Activated CD8-positive, alpha-beta T cell treated with anti-CD3 and anti-CD28 coated beads, Interleukin-2, amount 10 ng/mL, durations not matched to agents 7 days and 5 days (primary cell): ENCODE results near the gene SEPHS2. TPM values are rescaled to one million over a fixed set of nuclear protein-coding genes. Genes with fewer than 3 reads are reported as not detected.
A peak's percentile ranks its signal among the peaks of the same experiment; 100 is the strongest.

Experiments used
- ATAC-seq: fragments of 150-1000 bp; cut with Tn5 transposase; one replicate; pipeline ENCODE4 v1.10.0; 2021; ENCODE audit warnings: moderate library complexity
- CTCF ChIA-PET: fragments of 350-600 bp; sonication (Branson Sonifier 250); formaldehyde crosslinking; loops from one replicate; lab custom pipeline; 2021; ENCODE audit warnings: antibody characterized with exemption; lab: Charles Lee
- POLR2A ChIA-PET: fragments of 350-600 bp; sonication (Branson Sonifier 250); formaldehyde crosslinking; loops from one replicate; lab custom pipeline; 2021; ENCODE audit warnings: antibody characterized with exemption; lab: Charles Lee
- DNase-seq: peaks from one replicate; pipeline ENCODE4 v3.0.0-alpha.2; 2020
- H3K27ac Mint-ChIP-seq: one replicate; pipeline ENCODE4 v1.8.0; 2021; ENCODE audit warnings: mild to moderate bottlenecking, mixed read lengths
- H3K27me3 Mint-ChIP-seq: one replicate; pipeline ENCODE4 v1.8.0; 2021; ENCODE audit warnings: low read depth, mixed read lengths
- H3K36me3 Mint-ChIP-seq: one replicate; pipeline ENCODE4 v1.8.0; 2021; ENCODE audit warnings: low read depth, mixed read lengths
- H3K4me1 Mint-ChIP-seq: one replicate; pipeline ENCODE4 v1.8.0; 2021; ENCODE audit warnings: low read depth, mixed read lengths
- H3K4me3 Mint-ChIP-seq: one replicate; pipeline ENCODE4 v1.8.0; 2021; ENCODE audit warnings: mild to moderate bottlenecking, mixed read lengths
- H3K9me3 Mint-ChIP-seq: one replicate; pipeline ENCODE4 v1.8.0; 2022; ENCODE audit warnings: mixed read lengths; ENCODE audit not compliant: insufficient read depth
- total RNA-seq, 2 experiments: library from RNA; stranded (reverse); gene quantifications; one replicate each; pipeline ENCODE4 v1.2.3, GENCODE V29; 2021

Gene SEPHS2
- total RNA-seq, 2 experiments from 2014 or later, result 64.6 to 68.7 TPM

GRCh38 chr16:30414159-30414558 is 31.5 kb downstream of the SEPHS2 start:
- no peak overlapping the region for H3K4me3 Mint-ChIP-seq
- H3K27me3 Mint-ChIP-seq, result no peaks in the 10 kb centered on the region
- H3K36me3 Mint-ChIP-seq, result peaks cover 31% of the 10 kb centered on the region
- H3K4me1 Mint-ChIP-seq, result peaks cover 41% of the 10 kb centered on the region
- ATAC-seq, result no peak
- H3K27ac Mint-ChIP-seq, result no peak overlapping the region
- DNase-seq, result no peak
- ChIA-PET POLR2A (no interaction called here), CTCF (interaction anchor here (1.4 to 1.8 kb wide), 3 partner anchors 16 to 271 kb away, joined by 3 to 4 read pairs (median 3); partner anchors contain the start of gene DCTPP1)
- no peaks in the 10 kb centered on the region for H3K9me3 Mint-ChIP-seq

- peaks cover 41% of the 10 kb centered on the region for H3K4me1 Mint-ChIP-seq
- no peaks in the 10 kb centered on the region for H3K27me3 Mint-ChIP-seq
- ATAC-seq, result no peak
- DNase-seq, result no peak
- peaks cover 24% of the 10 kb centered on the region for H3K36me3 Mint-ChIP-seq
- no peak overlapping the region for H3K27ac Mint-ChIP-seq
- H3K4me3 Mint-ChIP-seq, result no peak overlapping the region
- POLR2A ChIA-PET, result no interaction called here
- CTCF ChIA-PET, result interaction anchor here (1.4 to 1.8 kb wide), 2 partner anchors 17 to 72 kb away, joined by 3 to 4 read pairs; partner anchors contain the start of gene DCTPP1
- H3K9me3 Mint-ChIP-seq, result no peaks in the 10 kb centered on the region
Observed at GRCh38 chr16:30413112-30413806, 32.4 kb downstream of the SEPHS2 start.

- ATAC-seq (peak; percentile 64), DNase-seq (peak; percentile 94)
- Mint-ChIP-seq H3K9me3 (no peaks in the 10 kb centered on the region), H3K27me3 (no peaks in the 10 kb centered on the region), H3K36me3 (peaks cover 13% of the 10 kb centered on the region), H3K4me1 (peaks cover 36% of the 10 kb centered on the region), H3K4me3 (no peak overlapping the region), H3K27ac (peak overlapping the region; percentile 30)
- ChIA-PET POLR2A (interaction anchor here (0.6 to 1.5 kb wide), 6 partner anchors 9 to 330 kb away, joined by 3 to 10 read pairs (median 3); partner anchors contain the start of gene SEPTIN1), CTCF (interaction anchor here (0.6 to 4.6 kb wide), 33 partner anchors 8 to 333 kb away, joined by 3 to 79 read pairs (median 4); partner anchors contain the start of genes CD2BP2, DCTPP1, PPP4C and SEPTIN1)
Observed at GRCh38 chr16:30409125-30410060, 36.3 kb downstream of the SEPHS2 start.

GRCh38 chr16:30407804-30408534 is 37.7 kb downstream of the SEPHS2 start:
- no peaks in the 10 kb centered on the region for H3K9me3 Mint-ChIP-seq
- H3K27me3 Mint-ChIP-seq, result peaks cover 9% of the 10 kb centered on the region
- no peak for ATAC-seq
- no peak for DNase-seq
- POLR2A ChIA-PET, result interaction anchor here (0.6 to 2.2 kb wide), 11 partner anchors 8 to 349 kb away, joined by 3 to 17 read pairs (median 5); partner anchors contain the start of gene SEPTIN1
- peaks cover 7% of the 10 kb centered on the region for H3K36me3 Mint-ChIP-seq
- H3K27ac Mint-ChIP-seq, result peak overlapping the region; percentile 67
- CTCF ChIA-PET, result interaction anchor here (0.7 to 4.6 kb wide), 19 partner anchors 10 to 316 kb away, joined by 3 to 79 read pairs (median 6); partner anchors contain the start of genes SEPTIN1, TBC1D10B, TBX6 and ZNF48
- H3K4me1 Mint-ChIP-seq, result peaks cover 36% of the 10 kb centered on the region
- peak overlapping the region; percentile 83 for H3K4me3 Mint-ChIP-seq

GRCh38 chr16:30407102-30407803 is 38.4 kb downstream of the SEPHS2 start, which contains the start of gene ZNF771:
Gene ZNF771 (plus strand): TSS chr16:30407606. CDS start chr16:30408054, 448 bp downstream.
- CTCF ChIA-PET, result interaction anchor here (0.9 to 4.6 kb wide), 14 partner anchors 11 to 315 kb away, joined by 3 to 79 read pairs (median 6); partner anchors contain the start of genes DCTPP1, SEPTIN1, TBC1D10B and TBX6
- H3K9me3 Mint-ChIP-seq, result no peaks in the 10 kb centered on the region
- H3K27me3 Mint-ChIP-seq, result peaks cover 11% of the 10 kb centered on the region
- H3K36me3 Mint-ChIP-seq, result peaks cover 4% of the 10 kb centered on the region
- ATAC-seq (peak; percentile 91), DNase-seq (peak; percentile 93)
- peak within 1 kb of the TSS; percentile 91 for H3K27ac Mint-ChIP-seq
- POLR2A ChIA-PET, result interaction anchor here (0.6 to 2.2 kb wide), 12 partner anchors 9 to 348 kb away, joined by 3 to 17 read pairs (median 5); partner anchors contain the start of gene SEPTIN1
- H3K4me1 Mint-ChIP-seq, result peaks cover 29% of the 10 kb centered on the region
- peak within 1 kb of the TSS; percentile 83 for H3K4me3 Mint-ChIP-seq

GRCh38 chr16:30406795-30407101 is 38.9 kb downstream of the SEPHS2 start:
- DNase-seq (no peak), ATAC-seq (peak; percentile 35)
- Mint-ChIP-seq H3K4me3 (peak overlapping the region; percentile 83), H3K36me3 (no peaks in the 10 kb centered on the region), H3K27me3 (peaks cover 12% of the 10 kb centered on the region), H3K4me1 (peaks cover 25% of the 10 kb centered on the region), H3K9me3 (no peaks in the 10 kb centered on the region), H3K27ac (peak overlapping the region; percentile 91)
- ChIA-PET CTCF (interaction anchor here (1.0 to 4.6 kb wide), 13 partner anchors 11 to 315 kb away, joined by 3 to 79 read pairs (median 6); partner anchors contain the start of genes DCTPP1, SEPTIN1, TBC1D10B and TBX6), POLR2A (interaction anchor here (0.9 to 2.2 kb wide), 9 partner anchors 8 to 129 kb away, joined by 3 to 17 read pairs (median 5); partner anchors contain the start of gene SEPTIN1)

GRCh38 chr16:30401768-30402425 is 43.8 kb downstream of the SEPHS2 start:
- ATAC-seq (no peak), DNase-seq (no peak)
- Mint-ChIP-seq H3K4me3 (peak overlapping the region; percentile 3), H3K4me1 (peaks cover 47% of the 10 kb centered on the region), H3K9me3 (no peaks in the 10 kb centered on the region), H3K27me3 (peaks cover 15% of the 10 kb centered on the region), H3K36me3 (peaks cover 25% of the 10 kb centered on the region), H3K27ac (no peak overlapping the region)
- ChIA-PET CTCF (interaction anchor here (0.9 kb wide), 1 partner anchor 28 kb away, joined by 3 read pairs; the partner anchor contains the start of gene DCTPP1), POLR2A (no interaction called here)

- peak overlapping the region; percentile 85 for H3K4me3 Mint-ChIP-seq
- no peak for ATAC-seq
- no peak for DNase-seq
- CTCF ChIA-PET, result interaction anchor here (0.7 to 8.9 kb wide), 4 partner anchors 9 to 216 kb away, joined by 3 to 79 read pairs (median 4); partner anchors contain the start of genes SEPTIN1 and ZNF771
- H3K9me3 Mint-ChIP-seq, result no peaks in the 10 kb centered on the region
- peaks cover 31% of the 10 kb centered on the region for H3K36me3 Mint-ChIP-seq
- H3K27ac Mint-ChIP-seq, result peak overlapping the region; percentile 82
- POLR2A ChIA-PET, result interaction anchor here (0.6 to 2.2 kb wide), 4 partner anchors 8 to 46 kb away, joined by 3 to 9 read pairs (median 6); partner anchors contain the start of genes SEPTIN1 and ZNF771
- peaks cover 56% of the 10 kb centered on the region for H3K4me1 Mint-ChIP-seq
- H3K27me3 Mint-ChIP-seq, result peaks cover 15% of the 10 kb centered on the region
Observed at GRCh38 chr16:30399435-30400186, 46.1 kb downstream of the SEPHS2 start.
